H9 (cell line): ENCODE data around the gene GTF2A1. TPM values are rescaled to one million over a fixed set of nuclear protein-coding genes. Genes with fewer than 3 reads are reported as not detected.

ENCODE experiments used
- DNase-seq: peaks from one replicate; pipeline ENCODE4 v3.0.0-alpha.2; 2017
- H2AFZ ChIP-seq: one replicate; pipeline ENCODE4 v1.6.1; 2013; ENCODE audit warnings: mild to moderate bottlenecking, low read length, control low read depth, moderate library complexity
- H2AK5ac ChIP-seq: 2 replicates; pipeline ENCODE4 v1.6.1; 2013; ENCODE audit warnings: low read length, control low read depth, mixed read lengths; ENCODE audit not compliant: insufficient read length
- H2BK120ac ChIP-seq: one replicate; pipeline ENCODE4 v1.6.1; 2013; ENCODE audit warnings: low read depth, mild to moderate bottlenecking, low read length, control low read depth, inconsistent platforms; ENCODE audit not compliant: poor library complexity, severe bottlenecking
- H2BK12ac ChIP-seq: 2 replicates; pipeline ENCODE4 v1.6.1; 2013; ENCODE audit warnings: low read length, control low read depth, mixed read lengths, low read depth; ENCODE audit not compliant: insufficient read length
- H2BK15ac ChIP-seq: 2 replicates; pipeline ENCODE4 v1.6.1; 2013; ENCODE audit warnings: low read depth, low read length, control low read depth
- H2BK20ac ChIP-seq: one replicate; pipeline ENCODE4 v1.6.1; 2013; ENCODE audit warnings: low read depth, mild to moderate bottlenecking, low read length, control low read depth, inconsistent platforms; ENCODE audit not compliant: poor library complexity, severe bottlenecking
- H2BK5ac ChIP-seq: 2 replicates; pipeline ENCODE4 v1.6.1; 2013; ENCODE audit warnings: low read length, control low read depth, mixed read lengths; ENCODE audit not compliant: insufficient read length
- H3K14ac ChIP-seq: 2 replicates; pipeline ENCODE4 v1.6.1; 2013; ENCODE audit warnings: low read length, control low read depth; ENCODE audit not compliant: insufficient read depth
- H3K18ac ChIP-seq: 2 replicates; pipeline ENCODE4 v1.6.1; 2013; ENCODE audit warnings: low read depth, mild to moderate bottlenecking, mixed read lengths, low read length, control low read depth; ENCODE audit not compliant: insufficient read length
- H3K23ac ChIP-seq: 2 replicates; pipeline ENCODE4 v1.6.1; 2013; ENCODE audit warnings: low read length, control low read depth, mixed read lengths, low read depth; ENCODE audit not compliant: insufficient read length
- H3K23me2 ChIP-seq: 2 replicates; pipeline ENCODE4 v1.6.1; 2013; ENCODE audit warnings: low read depth, mild to moderate bottlenecking, mixed read lengths, low read length, control low read depth; ENCODE audit not compliant: insufficient read length, poor library complexity, severe bottlenecking
- H3K27ac ChIP-seq: 2 replicates; pipeline ENCODE4 v1.5.1; 2013; ENCODE audit warnings: low read length, control low read depth, mixed read lengths, low read depth; ENCODE audit not compliant: insufficient read length
- H3K27me3 ChIP-seq: 2 replicates; pipeline ENCODE4 v1.6.1; 2013; ENCODE audit warnings: low read length, control low read depth, inconsistent platforms; ENCODE audit not compliant: insufficient read depth
- H3K4ac ChIP-seq: 2 replicates; pipeline ENCODE4 v1.6.1; 2013; ENCODE audit warnings: low read depth, mild to moderate bottlenecking, control low read depth, inconsistent platforms, low read length, moderate library complexity
- H3K4me1 ChIP-seq: 2 replicates; pipeline ENCODE4 v1.6.1; 2013; ENCODE audit warnings: low read length, control low read depth, inconsistent platforms; ENCODE audit not compliant: insufficient read depth
- H3K4me2 ChIP-seq: 2 replicates; pipeline ENCODE4 v1.6.1; 2013; ENCODE audit warnings: low read length, control low read depth, mixed read lengths; ENCODE audit not compliant: insufficient read length, insufficient read depth
- H3K56ac ChIP-seq: 2 replicates; pipeline ENCODE4 v1.6.1; 2013; ENCODE audit warnings: low read depth, mild to moderate bottlenecking, mixed read lengths, low read length, control low read depth; ENCODE audit not compliant: insufficient read length
- H3K79me1 ChIP-seq: 2 replicates; pipeline ENCODE4 v1.6.1; 2013; ENCODE audit warnings: low read depth, mild to moderate bottlenecking, moderate library complexity, low read length, control low read depth, inconsistent platforms; ENCODE audit not compliant: insufficient read depth, poor library complexity, severe bottlenecking
- H3K79me2 ChIP-seq: 2 replicates; pipeline ENCODE4 v1.6.1; 2013; ENCODE audit warnings: low read length, control low read depth, inconsistent platforms; ENCODE audit not compliant: insufficient read depth
- H3K9ac ChIP-seq: 2 replicates; pipeline ENCODE4 v1.6.1; 2013; ENCODE audit warnings: low read length, control low read depth, mixed read lengths; ENCODE audit not compliant: insufficient read length; ENCODE audit errors: extremely low read depth
- H3K9me3 ChIP-seq: one replicate; pipeline ENCODE4 v1.6.1; 2013; ENCODE audit warnings: low read depth, low read length, inconsistent platforms; ENCODE audit not compliant: control insufficient read depth
- H3T11ph ChIP-seq: one replicate; pipeline ENCODE4 v1.6.1; 2013; ENCODE audit warnings: mild to moderate bottlenecking, low read length, control low read depth, inconsistent platforms
- H4K20me1 ChIP-seq: one replicate; pipeline ENCODE4 v1.6.1; 2013; ENCODE audit not compliant: control insufficient read depth, insufficient read length, insufficient read depth
- H4K5ac ChIP-seq: 2 replicates; pipeline ENCODE4 v1.6.1; 2013; ENCODE audit warnings: low read depth, mild to moderate bottlenecking, mixed read lengths, low read length, control low read depth; ENCODE audit not compliant: insufficient read length
- H4K8ac ChIP-seq: replicated peaks from 2 replicates; pipeline ENCODE4 v1.6.1; 2013; ENCODE audit warnings: low read length, control low read depth, mixed read lengths, low read depth; ENCODE audit not compliant: insufficient read length
- H4K91ac ChIP-seq: 2 replicates; pipeline ENCODE4 v1.6.1; 2013; ENCODE audit warnings: low read depth, mild to moderate bottlenecking, moderate library complexity, mixed read lengths, low read length, control low read depth; ENCODE audit not compliant: insufficient read length
- H3K27ac Mint-ChIP-seq, 3 experiments: 2 replicates in 2 of 3; 3 replicates in 1 of 3; pipeline ENCODE4 v1.8.0; 2020 to 2021; ENCODE audit warnings: mixed read lengths in 3 of 3, mild to moderate bottlenecking in 1 of 3, moderate library complexity in 1 of 3
- H3K27me3 Mint-ChIP-seq: 2 replicates; pipeline ENCODE4 v1.8.0; 2021; ENCODE audit warnings: low read depth, mild to moderate bottlenecking, moderate library complexity, mixed read lengths
- H3K36me3 Mint-ChIP-seq, 3 experiments: 2 replicates in 2 of 3; 3 replicates in 1 of 3; pipeline ENCODE4 v1.8.0; 2020 to 2021; ENCODE audit warnings: low read depth in 3 of 3, mixed read lengths in 3 of 3; ENCODE audit not compliant: insufficient read depth in 1 of 3
- H3K4me1 Mint-ChIP-seq, 2 experiments: 2 replicates each; pipeline ENCODE4 v1.8.0; 2020; ENCODE audit warnings: mixed read lengths in 2 of 2
- H3K4me3 Mint-ChIP-seq, 2 experiments: 2 replicates in 1 of 2; 3 replicates in 1 of 2; pipeline ENCODE4 v1.8.0; 2020 to 2021; ENCODE audit warnings: mild to moderate bottlenecking in 2 of 2, mixed read lengths in 2 of 2, moderate library complexity in 1 of 2
- H3K9me3 Mint-ChIP-seq, 2 experiments: 2 replicates in 1 of 2; 3 replicates in 1 of 2; pipeline ENCODE4 v1.8.0; 2020; ENCODE audit warnings: mild to moderate bottlenecking in 2 of 2, mixed read lengths in 2 of 2, moderate library complexity in 1 of 2
- CTCF ChIP-seq: fragments of 200-600 bp; sonication (generic); conservative IDR thresholded peaks from 3 replicates; pipeline ENCODE4 v1.8.0; 2021; ENCODE audit warnings: antibody characterized with exemption, mild to moderate bottlenecking
- WGBS: extraction: QIAGEN DNeasy Blood & Tissue Kit; methylation state at CpG from one replicate; pipeline ENCODE4 v1.1.7; 2013; ENCODE audit warnings: missing lambda C conversion rate, low lambda C conversion rate, mixed read lengths; ENCODE audit not compliant: insufficient read length; ENCODE audit errors: extremely low coverage; 5-methylcytosine and 5-hydroxymethylcytosine counted together
- total RNA-seq: library from RNA; stranded (reverse); gene quantifications from 2 replicates; pipeline ENCODE4 v1.2.1, GENCODE V29; 2021

Gene GTF2A1
- total RNA-seq, 1 experiment from 2014 or later = 43.0 TPM

GRCh38 chr14:81161749-81162148 lies 59.0 kb downstream of the GTF2A1 start:
- H3K27me3 Mint-ChIP-seq = no peaks in the 10 kb centered on the region
- Histone ChIP-seq H3K27ac (no peak overlapping the region), H3K23ac (no peak overlapping the region), H2BK120ac (no peak overlapping the region), H4K91ac (no peak overlapping the region), H3K4me2 (no peak overlapping the region), H3K79me1 (no peaks in the 10 kb centered on the region), H4K8ac (no peak overlapping the region), H3K56ac (no peak overlapping the region), H3K9ac (no peak overlapping the region), H3K79me2 (no peaks in the 10 kb centered on the region), H3K27me3 (no peaks in the 10 kb centered on the region), H3K23me2 (no peaks in the 10 kb centered on the region), H2BK12ac (no peak overlapping the region), H2BK5ac (no peak overlapping the region), H2AFZ (no peak overlapping the region), H4K20me1 (no peaks in the 10 kb centered on the region), H2BK15ac (no peak overlapping the region), H2BK20ac (no peak overlapping the region), H3K18ac (no peak overlapping the region), H3T11ph (no peak overlapping the region), H3K14ac (no peak overlapping the region), H3K4ac (no peak overlapping the region), H4K5ac (no peak overlapping the region), H3K4me1 (no peaks in the 10 kb centered on the region), H3K9me3 (no peaks in the 10 kb centered on the region), H2AK5ac (no peak overlapping the region)
- no peak for TF ChIP-seq CTCF
- no CpG with 5 or more reads among the region's 1 CpG for WGBS
- no peak for DNase-seq
- no peaks in the 10 kb centered on the region for H3K9me3 Mint-ChIP-seq
- H3K4me3 Mint-ChIP-seq = no peak overlapping the region
- no peak overlapping the region for H3K27ac Mint-ChIP-seq
- peaks cover 2 to 5% of the 10 kb centered on the region in 2 experiments; a peak in 3 of 4 replicates for H3K4me1 Mint-ChIP-seq
- no peaks in the 10 kb centered on the region for H3K36me3 Mint-ChIP-seq
